Measurements from ENCODE around the gene DNAJB12.

DNA sequence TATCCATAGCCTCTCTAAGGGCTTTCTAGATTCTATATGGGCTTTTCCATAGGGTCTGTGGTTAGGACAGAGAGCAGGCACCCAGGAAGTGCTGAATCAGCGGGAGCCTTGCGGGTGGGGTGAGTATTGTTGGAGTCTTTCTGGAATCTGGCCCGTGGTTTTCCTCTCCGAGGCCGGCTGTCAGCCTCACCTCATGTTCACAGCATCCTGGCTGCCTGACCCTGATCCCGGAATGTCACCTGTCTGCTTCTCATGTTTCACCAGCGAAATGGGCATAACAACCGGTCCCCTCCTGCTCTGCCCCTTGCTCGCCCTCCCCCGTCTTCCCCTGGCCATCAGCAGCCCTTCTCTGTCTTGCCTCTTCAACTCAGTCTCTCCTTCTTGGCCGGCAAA, 44.5 kb downstream of the DNAJB12 start:
- TF ChIP-seq, protein P1, sequence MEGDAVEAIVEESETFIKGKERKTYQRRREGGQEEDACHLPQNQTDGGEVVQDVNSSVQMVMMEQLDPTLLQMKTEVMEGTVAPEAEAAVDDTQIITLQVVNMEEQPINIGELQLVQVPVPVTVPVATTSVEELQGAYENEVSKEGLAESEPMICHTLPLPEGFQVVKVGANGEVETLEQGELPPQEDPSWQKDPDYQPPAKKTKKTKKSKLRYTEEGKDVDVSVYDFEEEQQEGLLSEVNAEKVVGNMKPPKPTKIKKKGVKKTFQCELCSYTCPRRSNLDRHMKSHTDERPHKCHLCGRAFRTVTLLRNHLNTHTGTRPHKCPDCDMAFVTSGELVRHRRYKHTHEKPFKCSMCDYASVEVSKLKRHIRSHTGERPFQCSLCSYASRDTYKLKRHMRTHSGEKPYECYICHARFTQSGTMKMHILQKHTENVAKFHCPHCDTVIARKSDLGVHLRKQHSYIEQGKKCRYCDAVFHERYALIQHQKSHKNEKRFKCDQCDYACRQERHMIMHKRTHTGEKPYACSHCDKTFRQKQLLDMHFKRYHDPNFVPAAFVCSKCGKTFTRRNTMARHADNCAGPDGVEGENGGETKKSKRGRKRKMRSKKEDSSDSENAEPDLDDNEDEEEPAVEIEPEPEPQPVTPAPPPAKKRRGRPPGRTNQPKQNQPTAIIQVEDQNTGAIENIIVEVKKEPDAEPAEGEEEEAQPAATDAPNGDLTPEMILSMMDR (IDR thresholded peaks at IDR 0.05; ENCODE audit: low read depth, low read length): no peak
- no peak for TF ChIP-seq EZH2phosphoT487 (IDR thresholded peaks at IDR 0.05; ENCODE audit: low read depth)

All from OCI-LY3 (cell line).